H1 (cell line): ENCODE data around the gene DIAPH1. TPM values are rescaled to one million over a fixed set of nuclear protein-coding genes. Genes with fewer than 3 reads are reported as not detected.

Source experiments
- CTCF ChIA-PET: fragments of 300-600 bp; sonication (Branson Sonifier 250); formaldehyde crosslinking; loops from one replicate; lab custom pipeline; 2021; ENCODE audit not compliant: partially characterized antibody; lab: Charles Lee
- POLR2A ChIA-PET: fragments of 300-600 bp; sonication (Branson Sonifier 250); formaldehyde crosslinking; loops from one replicate; lab custom pipeline; 2021; ENCODE audit warnings: inconsistent platforms; ENCODE audit not compliant: partially characterized antibody; lab: Charles Lee
- DNase-seq, 2 experiments: peaks; one replicate each; pipeline versions ENCODE4 v3.0.0 to v3.0.0-alpha.2; 2010 to 2022; ENCODE audit warnings: low spot score in 2 of 2, low read depth in 1 of 2, mixed read lengths in 1 of 2
- FAIRE-seq: peaks from 2 replicates; lab custom pipeline; 2011; peaks lifted over from hg19 to GRCh38; lab: Jason Lieb, UNC
- H2AFZ ChIP-seq: 2 replicates; pipeline ENCODE4 v1.8.1; 2012; ENCODE audit warnings: low read length, inconsistent platforms
- H2AK5ac ChIP-seq: 2 replicates; pipeline ENCODE4 v1.6.1; 2013; ENCODE audit warnings: low read depth, low read length
- H2BK120ac ChIP-seq: replicated peaks from 2 replicates; pipeline ENCODE3; 2013; ENCODE audit warnings: low read depth, low read length, inconsistent platforms
- H2BK12ac ChIP-seq: 2 replicates; pipeline ENCODE4 v1.6.1; 2013; ENCODE audit warnings: low read depth, low read length
- H2BK15ac ChIP-seq: 2 replicates; pipeline ENCODE4 v1.6.1; 2013; ENCODE audit warnings: low read length
- H2BK20ac ChIP-seq: 2 replicates; pipeline ENCODE4 v1.6.1; 2013; ENCODE audit warnings: low read length
- H2BK5ac ChIP-seq: 2 replicates; pipeline ENCODE4 v1.6.1; 2013; ENCODE audit warnings: low read depth, low read length
- H3K14ac ChIP-seq: 2 replicates; pipeline ENCODE4 v1.6.1; 2013; ENCODE audit warnings: inconsistent platforms; ENCODE audit not compliant: insufficient read length
- H3K18ac ChIP-seq: 2 replicates; pipeline ENCODE4 v1.6.1; 2013; ENCODE audit warnings: low read length; ENCODE audit errors: extremely low read depth
- H3K23ac ChIP-seq: 2 replicates; pipeline ENCODE4 v1.6.1; 2013; ENCODE audit warnings: inconsistent platforms; ENCODE audit not compliant: insufficient read length
- H3K23me2 ChIP-seq: 2 replicates; pipeline ENCODE4 v1.6.1; 2013; ENCODE audit warnings: low read depth, low read length
- H3K27ac ChIP-seq: 2 replicates; pipeline ENCODE4 v1.6.1; 2011; ENCODE audit warnings: low read depth, low read length, inconsistent platforms
- H3K27me3 ChIP-seq, 4 experiments: replicated peaks in 1 of 4; 1 replicate in 1 of 4; 2 replicates in 3 of 4; pipeline versions ENCODE4 v1.6.1 to v1.8.1; 2011 to 2013; ENCODE audit warnings: low read length in 3 of 4, mild to moderate bottlenecking in 3 of 4, inconsistent platforms in 2 of 4, mixed read lengths in 2 of 4, moderate library complexity in 1 of 4; ENCODE audit not compliant: control insufficient read depth in 3 of 4, insufficient read depth in 3 of 4; ENCODE audit errors: extremely low read depth in 1 of 4
- H3K36me3 ChIP-seq, 4 experiments: 2 replicates each; pipeline versions ENCODE4 v1.6.1 to v1.8.1; 2011 to 2013; ENCODE audit warnings: mild to moderate bottlenecking in 4 of 4, low read length in 3 of 4, moderate library complexity in 2 of 4, control low read depth in 1 of 4, inconsistent platforms in 1 of 4; ENCODE audit not compliant: insufficient read depth in 4 of 4, control insufficient read depth in 2 of 4
- H3K4ac ChIP-seq: replicated peaks from 2 replicates; pipeline ENCODE3; 2013; ENCODE audit warnings: low read length, low read depth, mixed read lengths, inconsistent platforms; ENCODE audit not compliant: insufficient read length
- H3K4me1 ChIP-seq, 4 experiments: replicated peaks in 1 of 4; 1 replicate in 1 of 4; 2 replicates in 3 of 4; pipeline versions ENCODE4 v1.6.1 to v1.8.1; 2011 to 2013; ENCODE audit warnings: low read length in 3 of 4, inconsistent platforms in 2 of 4, mixed read lengths in 1 of 4; ENCODE audit not compliant: insufficient read depth in 4 of 4, control insufficient read depth in 3 of 4
- H3K4me2 ChIP-seq, 2 experiments: 2 replicates each; pipeline versions ENCODE4 v1.6.1 to v1.8.1; 2011 to 2013; ENCODE audit warnings: low read depth in 2 of 2, low read length in 2 of 2, control low read depth in 1 of 2, inconsistent platforms in 1 of 2, mild to moderate bottlenecking in 1 of 2; ENCODE audit not compliant: insufficient read depth in 1 of 2
- H3K4me3 ChIP-seq, 4 experiments: fragments of 200-600, 300-600 bp in 1 of 4; sonication (generic), shearing (Covaris generic), sonication (Bioruptor Twin) in 1 of 4; 2 replicates each; pipeline versions ENCODE4 v1.5.1 to v1.8.1; 2011 to 2016; ENCODE audit warnings: low read length in 4 of 4, low read depth in 3 of 4, control low read depth in 2 of 4, inconsistent platforms in 2 of 4, mild to moderate bottlenecking in 2 of 4, mixed read lengths in 1 of 4, moderate library complexity in 1 of 4; ENCODE audit not compliant: insufficient read depth in 2 of 4; ENCODE audit errors: extremely low read depth in 1 of 4
- H3K56ac ChIP-seq: replicated peaks from 2 replicates; pipeline ENCODE3; 2013; ENCODE audit warnings: low read depth, mild to moderate bottlenecking, mixed read lengths, low read length, inconsistent platforms; ENCODE audit not compliant: insufficient read length
- H3K79me1 ChIP-seq: 2 replicates; pipeline ENCODE4 v1.6.1; 2013; ENCODE audit warnings: low read depth, low read length, control low read depth
- H3K79me2 ChIP-seq, 2 experiments: 2 replicates each; pipeline versions ENCODE4 v1.6.1 to v1.8.1; 2012 to 2013; ENCODE audit warnings: low read length in 2 of 2, mild to moderate bottlenecking in 2 of 2, inconsistent platforms in 1 of 2; ENCODE audit not compliant: insufficient read depth in 2 of 2, control insufficient read depth in 1 of 2
- H3K9ac ChIP-seq, 4 experiments: replicated peaks in 1 of 4; 1 replicate in 1 of 4; 2 replicates in 3 of 4; pipeline versions ENCODE4 v1.6.1 to v1.8.1; 2011 to 2013; ENCODE audit warnings: low read depth in 3 of 4, low read length in 3 of 4, control low read depth in 2 of 4, mild to moderate bottlenecking in 2 of 4, moderate library complexity in 2 of 4, inconsistent platforms in 1 of 4; ENCODE audit errors: extremely low read depth in 1 of 4
- H3K9me3 ChIP-seq, 2 experiments: 2 replicates each; pipeline versions ENCODE4 v1.6.1 to v1.8.1; 2012 to 2013; ENCODE audit warnings: mild to moderate bottlenecking in 2 of 2, moderate library complexity in 2 of 2, control low read depth in 1 of 2, inconsistent platforms in 1 of 2, low read depth in 1 of 2, low read length in 1 of 2, mixed read lengths in 1 of 2; ENCODE audit not compliant: insufficient read depth in 2 of 2
- H4K20me1 ChIP-seq, 2 experiments: replicated peaks in 1 of 2; 2 replicates each; pipeline versions ENCODE3 to v1.8.1; 2011 to 2013; ENCODE audit warnings: inconsistent platforms in 2 of 2, low read length in 2 of 2, mild to moderate bottlenecking in 1 of 2; ENCODE audit not compliant: insufficient read depth in 2 of 2, control insufficient read depth in 1 of 2
- H4K5ac ChIP-seq: 2 replicates; pipeline ENCODE4 v1.6.1; 2013; ENCODE audit warnings: low read length, low read depth, mixed read lengths, inconsistent platforms; ENCODE audit not compliant: insufficient read length
- H4K8ac ChIP-seq: 2 replicates; pipeline ENCODE4 v1.8.0; 2013; ENCODE audit warnings: mild to moderate bottlenecking, moderate library complexity, low read length, inconsistent platforms; ENCODE audit not compliant: insufficient read depth; ENCODE audit errors: extremely low read depth
- H4K91ac ChIP-seq: replicated peaks from 2 replicates; pipeline ENCODE3; 2013; ENCODE audit warnings: low read length, mixed read lengths, inconsistent platforms; ENCODE audit not compliant: insufficient read length
- BRCA1 ChIP-seq: IDR thresholded peaks from 2 replicates; pipeline ENCODE4 v1.6.1; 2012; ENCODE audit warnings: low read depth, low read length, improper control_type of control experiment
- CREB1 ChIP-seq: IDR thresholded peaks from 2 replicates; pipeline ENCODE4 v1.6.1; 2012; ENCODE audit warnings: inconsistent platforms
- EGR1 ChIP-seq: IDR thresholded peaks from 2 replicates; pipeline ENCODE4 v1.6.1; 2011; ENCODE audit warnings: low read depth, low read length, borderline replicate concordance
- JUND ChIP-seq: IDR thresholded peaks from 2 replicates; pipeline ENCODE4 v1.6.1; 2011; ENCODE audit warnings: mild to moderate bottlenecking, improper control_type of control experiment, low read length
- KDM4A ChIP-seq: IDR thresholded peaks from one replicate; pipeline ENCODE4 v1.7.1; 2012; ENCODE audit warnings: low read depth, mild to moderate bottlenecking, moderate library complexity, low read length, inconsistent platforms; ENCODE audit not compliant: severe bottlenecking
- NANOG ChIP-seq: IDR thresholded peaks from 2 replicates; pipeline ENCODE4 v1.6.1; 2011; ENCODE audit warnings: low read length, low read depth, mild to moderate bottlenecking, inconsistent platforms; ENCODE audit not compliant: insufficient read depth, poor library complexity, severe bottlenecking
- SP4 ChIP-seq: IDR thresholded peaks from 2 replicates; pipeline ENCODE4 v1.6.1; 2012; ENCODE audit warnings: low read length, inconsistent platforms
- TCF12 ChIP-seq: IDR thresholded peaks from 2 replicates; pipeline ENCODE4 v1.6.1; 2011; ENCODE audit warnings: low read depth, mild to moderate bottlenecking, low read length
- ZNF274 ChIP-seq: IDR thresholded peaks from 2 replicates; pipeline ENCODE4 v1.7.0; 2012; ENCODE audit warnings: low read length, borderline replicate concordance; ENCODE audit errors: extremely low read depth
- WGBS, 2 experiments: shearing (Covaris generic) in 1 of 2; methylation state at CpG; one replicate each; pipeline versions ENCODE4 v1.1.6 to v1.1.7; 2013 to 2015; ENCODE audit warnings: low lambda C conversion rate in 2 of 2, mixed read lengths in 2 of 2, inconsistent platforms in 1 of 2, low coverage in 1 of 2, missing lambda C conversion rate in 1 of 2; ENCODE audit not compliant: insufficient replicate concordance in 2 of 2, insufficient coverage in 1 of 2, insufficient read length in 1 of 2; ENCODE audit errors: extremely low coverage in 1 of 2, missing lambda C conversion rate in 1 of 2; 5-methylcytosine and 5-hydroxymethylcytosine counted together
- polyA plus RNA-seq, 7 experiments: library from polyadenylated mRNA; depleted of rRNA in 3 of 7; stranded (reverse) in 5 of 7; unstranded in 2 of 7; fragments of >200 nt in 5 of 7; fragments of 200-250 nt in 2 of 7; gene quantifications; 1 replicate in 5 of 7; 2 replicates in 1 of 7; 4 replicates in 1 of 7; pipeline versions ENCODE4 v1.2.1 to v1.2.3, GENCODE V29; 2011 to 2013; ENCODE audit warnings: missing spikeins in 2 of 7, mixed read lengths in 2 of 7
- total RNA-seq: library from RNA; stranded (reverse); fragmentation: NEBNext Ultra II Directional; extraction: Animal tissue kit (Norgen Biotek cat#: 25700); gene quantifications from 2 replicates; pipeline ENCODE4 v1.2.1, GENCODE V29; 2021

Gene DIAPH1
- total and polyA plus RNA-seq, 2 of the 8 experiments (the other 6 are each of a cell fraction or from before 2014, with no cell fraction given) = 61.2 to 114 TPM

DNA sequence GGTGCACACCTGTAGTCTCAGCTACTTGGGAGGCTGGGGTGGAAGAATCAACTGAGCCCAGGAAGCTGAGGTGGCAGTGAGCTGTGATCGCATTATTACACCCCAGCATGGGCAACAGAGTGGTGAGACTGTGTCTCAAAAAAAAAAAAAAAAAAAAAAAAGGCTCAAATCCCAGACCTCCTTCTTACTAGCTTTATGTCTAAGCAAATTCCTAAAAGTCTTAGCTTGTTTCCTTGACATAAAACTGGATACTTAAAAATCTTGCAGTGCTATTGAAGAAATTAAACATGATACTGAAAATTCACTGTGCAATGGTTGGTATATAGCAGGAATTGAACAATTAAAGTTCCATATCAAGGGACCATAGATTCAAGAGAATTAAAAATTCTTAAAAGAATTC lies 84.9 kb downstream of the DIAPH1 start:
- FAIRE-seq = no peak
- H3K79me2 ChIP-seq = no peaks in the 10 kb centered on the region
- TF ChIP-seq NANOG (no peak), CREB1 (no peak), TCF12 (no peak), BRCA1 (no peak), EGR1 (no peak), KDM4A (no peak), SP4 (no peak), JUND (no peak), ZNF274 (no peak)

More for the DNA sequence above, 84.9 kb downstream of the DIAPH1 start:
- Histone ChIP-seq H3K4me2 (no peak overlapping the region), H4K5ac (no peak overlapping the region), H3K23me2 (no peaks in the 10 kb centered on the region), H4K20me1 (no peaks in the 10 kb centered on the region), H3K9me3 (no peaks in the 10 kb centered on the region), H2BK15ac (no peak overlapping the region), H4K91ac (no peak overlapping the region), H3K18ac (no peak overlapping the region), H3K27ac (no peak overlapping the region), H3K36me3 (peaks cover 7 to 22% (median 7%) of the 10 kb centered on the region in 4 experiments; a peak in 7 of 8 replicates), H2BK5ac (no peak overlapping the region), H2BK12ac (no peak overlapping the region), H3K27me3 (no peaks in the 10 kb centered on the region), H3K14ac (no peak overlapping the region), H2BK120ac (no peak overlapping the region), H3K23ac (no peak overlapping the region), H2AK5ac (no peak overlapping the region), H3K9ac (no peak overlapping the region), H3K4me3 (no peak overlapping the region), H2AFZ (no peak overlapping the region), H3K56ac (no peak overlapping the region), H3K4ac (no peak overlapping the region), H3K79me1 (no peaks in the 10 kb centered on the region), H4K8ac (no peak overlapping the region), H2BK20ac (no peak overlapping the region), H3K4me1 (no peaks in the 10 kb centered on the region)
- ChIA-PET POLR2A (no interaction called here), CTCF (interaction anchor here (0.6 to 50.9 kb wide), 12 partner anchors 10 to 341 kb away, joined by 3 to 1236 read pairs (median 4); partner anchors contain the start of genes PCDHB11, PCDHGA10, PCDHGA11 and PCDHGA3)
- no peak for DNase-seq
- WGBS, 2 experiments = 73% methylated on average over 1 of the region's 1 CpG; no CpG with 5 or more reads in 1 of the 2 experiments
